K562 (cell line): ENCODE data around the gene EHD2. TPM values are rescaled to one million over a fixed set of nuclear protein-coding genes. Genes with fewer than 3 reads are reported as not detected.

ENCODE experiments used
- ATAC-seq: fragments of 200-7000 bp; cut with Tn5 transposase; 3 replicates; pipeline ENCODE4 v1.9.1; 2020; ENCODE audit warnings: moderate library complexity
- BruUV-seq: library from RNA; stranded (reverse); fragments of 400-500 nt; replicated peaks from 2 replicates; lab custom pipeline; 2021; lab: Mats Ljungman, UMichigan
- CTCF ChIA-PET: fragments of 300-600 bp; formaldehyde crosslinking; extraction: SDS; loops from one replicate; lab custom pipeline; 2021; ENCODE audit warnings: low intra/inter-chr PET ratio; lab: Yijun Ruan, JAX
- POLR2A ChIA-PET: fragments of 300-600, 350-650 bp; sonication (Branson Sonifier 250); formaldehyde crosslinking; extraction: SDS; loops from one replicate; lab custom pipeline; 2021; ENCODE audit warnings: antibody characterized with exemption, inconsistent platforms; lab: Yijun Ruan, JAX
- DNase-seq, 4 experiments: peaks; one replicate each; pipeline versions ENCODE4 v3.0.0 to v3.0.0-alpha.2; 2011 to 2018; ENCODE audit warnings: low spot score in 3 of 4, mixed read lengths in 3 of 4; ENCODE audit errors: extremely low read depth in 1 of 4
- FAIRE-seq: peaks from 2 replicates; lab custom pipeline; 2011; peaks lifted over from hg19 to GRCh38; lab: Jason Lieb, UNC
- H2AFZ ChIP-seq: 2 replicates; pipeline ENCODE4 v1.6.0; 2011; ENCODE audit warnings: low read depth, low read length, control low read depth, inconsistent platforms
- H3K27ac ChIP-seq: fragments of 200-600 bp; 3 replicates; pipeline ENCODE4 v1.8.0; 2011; ENCODE audit warnings: low read depth, mild to moderate bottlenecking, control low read depth, inconsistent platforms, low read length, moderate library complexity, mixed read lengths; ENCODE audit errors: extremely low read depth
- H3K27me3 ChIP-seq, 2 experiments: fragments of 300-600 bp in 1 of 2; 2 replicates in 1 of 2; 3 replicates in 1 of 2; pipeline versions ENCODE4 v1.6.0 to v1.8.0; 2011; ENCODE audit warnings: inconsistent platforms in 2 of 2, low read length in 2 of 2, mild to moderate bottlenecking in 1 of 2, mixed read lengths in 1 of 2, moderate library complexity in 1 of 2; ENCODE audit not compliant: control insufficient read depth in 2 of 2, insufficient read depth in 2 of 2
- H3K36me3 ChIP-seq: fragments of 300-600 bp; 3 replicates; pipeline ENCODE4 v1.8.0; 2011; ENCODE audit warnings: mild to moderate bottlenecking, low read length, inconsistent platforms; ENCODE audit not compliant: control insufficient read depth, insufficient read depth
- H3K4me1 ChIP-seq, 2 experiments: fragments of 200-600 bp in 1 of 2; replicated peaks in 1 of 2; 2 replicates in 1 of 2; 3 replicates in 1 of 2; pipeline versions ENCODE4 v1.5.1 to v1.8.0; 2011; ENCODE audit warnings: inconsistent platforms in 2 of 2, low read length in 2 of 2, mild to moderate bottlenecking in 1 of 2, mixed read lengths in 1 of 2, moderate library complexity in 1 of 2; ENCODE audit not compliant: control insufficient read depth in 2 of 2, insufficient read depth in 2 of 2
- H3K4me2 ChIP-seq: 2 replicates; pipeline ENCODE4 v1.6.1; 2011; ENCODE audit warnings: low read length, control low read depth, inconsistent platforms, mixed read lengths; ENCODE audit not compliant: insufficient read depth
- H3K4me3 ChIP-seq: fragments of 200-600 bp; sonication (generic), shearing (Covaris generic); 2 replicates; pipeline ENCODE4 v1.5.1; 2016; ENCODE audit warnings: control low read depth, inconsistent platforms
- H3K79me2 ChIP-seq: fragments of 200-600 bp; 3 replicates; pipeline ENCODE4 v1.8.0; 2011; ENCODE audit warnings: low read length, inconsistent platforms; ENCODE audit not compliant: control insufficient read depth, insufficient read depth
- H3K9ac ChIP-seq, 2 experiments: 2 replicates each; pipeline versions ENCODE4 v1.6.0 to v1.6.1; 2011; ENCODE audit warnings: low read depth in 2 of 2, low read length in 2 of 2, control low read depth in 1 of 2, inconsistent platforms in 1 of 2, mild to moderate bottlenecking in 1 of 2, mixed read lengths in 1 of 2; ENCODE audit not compliant: insufficient read depth in 1 of 2
- H3K9me1 ChIP-seq: one replicate; pipeline ENCODE4 v1.6.0; 2011; ENCODE audit warnings: inconsistent platforms, mild to moderate bottlenecking, low read length, moderate library complexity; ENCODE audit not compliant: control insufficient read depth, insufficient read depth
- H3K9me3 ChIP-seq: replicated peaks from 2 replicates; pipeline ENCODE4 v1.5.1; 2011; ENCODE audit warnings: low read depth, low read length, inconsistent platforms; ENCODE audit not compliant: control insufficient read depth, insufficient read depth
- H4K20me1 ChIP-seq: replicated peaks from 2 replicates; pipeline ENCODE4 v1.6.1; 2011; ENCODE audit warnings: low read length, inconsistent platforms, mixed read lengths; ENCODE audit not compliant: control insufficient read depth, insufficient read depth
- C11orf30 ChIP-seq: fragments of 450-650 bp; IDR thresholded peaks from 2 replicates; pipeline ENCODE4 v1.6.1; 2016; ENCODE audit warnings: low read depth, mild to moderate bottlenecking
- GTF2E2 ChIP-seq: fragments of 200-800 bp; sonication (Bioruptor generic); IDR thresholded peaks from 2 replicates; pipeline ENCODE4 v1.6.1; 2016; ENCODE audit warnings: missing genetic modification characterization, missing compliant biosample characterization
- HNRNPUL1 ChIP-seq: fragments of 200-400 bp; formaldehyde crosslinking; IDR thresholded peaks from 2 replicates; pipeline ENCODE4 v1.6.1; 2017; ENCODE audit warnings: low read length
- IRF2 ChIP-seq: sonication (generic); formaldehyde crosslinking; IDR thresholded peaks from 2 replicates; pipeline ENCODE4 v1.8.1; 2022; ENCODE audit warnings: mild to moderate bottlenecking, missing genetic modification reagents
- NBN ChIP-seq: fragments of 450-650 bp; IDR thresholded peaks from 2 replicates; pipeline ENCODE4 v1.6.1; 2016; ENCODE audit warnings: low read depth, mild to moderate bottlenecking
- POLR2A ChIP-seq: fragments of 450-650 bp; conservative IDR thresholded peaks from 2 replicates; pipeline ENCODE4 v1.6.1; 2016
- RCOR1 ChIP-seq, 2 experiments: IDR thresholded peaks; 2 replicates each; pipeline ENCODE4 v1.6.1; 2012; ENCODE audit warnings: low read depth in 2 of 2, low read length in 2 of 2, borderline replicate concordance in 1 of 2, improper control_type of control experiment in 1 of 2
- RNF2 ChIP-seq: sonication (generic); IDR thresholded peaks from 2 replicates; pipeline ENCODE4 v1.6.1; 2016
- SPI1 ChIP-seq: IDR thresholded peaks from 2 replicates; pipeline ENCODE4 v1.6.1; 2011; ENCODE audit warnings: low read depth, low read length, control low read depth, borderline replicate concordance
- SUPT5H ChIP-seq: fragments of 450-650 bp; IDR thresholded peaks from 2 replicates; pipeline ENCODE4 v1.6.1; 2016
- ZNF436 ChIP-seq: fragments of 250-450, 450-650 bp; sonication (Bioruptor Pico); formaldehyde crosslinking; IDR thresholded peaks from 2 replicates; pipeline ENCODE4 v1.7.0; 2020; ENCODE audit warnings: mild to moderate bottlenecking
- ZNF551 ChIP-seq: fragments of 250-450 bp; sonication (Bioruptor Pico); IDR thresholded peaks from 2 replicates; pipeline ENCODE4 v1.5.0; 2021; ENCODE audit warnings: mild to moderate bottlenecking, moderate library complexity
- WGBS: fragments of 100-300 bp; shearing (Covaris generic); methylation state at CpG from one replicate; pipeline ENCODE4 v1.1.6; 2016; ENCODE audit warnings: low coverage, mixed read lengths; ENCODE audit not compliant: insufficient coverage; ENCODE audit errors: missing lambda C conversion rate; 5-methylcytosine and 5-hydroxymethylcytosine counted together
- in situ Hi-C: fragments of 300-500 bp; cut with MboI; formaldehyde crosslinking; loops from 4 replicates; pipeline ENCODE4 v1.15.0; 2018; ENCODE audit warnings: inconsistent platforms, mixed read lengths
- intact Hi-C: fragments of 100-400 bp; cut with micrococcal nuclease; formaldehyde crosslinking; loops from 2 replicates; pipeline ENCODE4 v1.14.2; 2022
- polyA plus RNA-seq, 8 experiments: library from polyadenylated mRNA; depleted of rRNA in 4 of 8; stranded (reverse) in 5 of 8; unstranded in 3 of 8; fragments of >200 nt; fragmentation: Nextera tagmentation in 2 of 8; fragmentation: Illumina TruSeq in 1 of 8; extraction: Ambion mirVana in 2 of 8; extraction: Trizol in 1 of 8; gene quantifications; 2 replicates each; pipeline versions ENCODE4 v1.2.1 to v1.2.3, GENCODE V29; 2011 to 2014; ENCODE audit warnings: inconsistent platforms in 1 of 8, missing spikeins in 1 of 8
- total RNA-seq, 7 experiments: library from RNA; depleted of rRNA in 6 of 7; stranded (reverse); fragments of >200 nt in 6 of 7; fragmentation: Illumina TruSeq in 2 of 7; extraction: Trizol in 2 of 7; gene quantifications; 2 replicates each; pipeline versions ENCODE4 v1.2.1 to v1.2.3, GENCODE V29; 2011 to 2021; ENCODE audit warnings: low replicate concordance in 1 of 7
- TF ChIP-seq, protein P1 (sequence below): fragments of 450-650 bp; IDR thresholded peaks from 2 replicates; pipeline ENCODE4 v1.6.1; 2017; ENCODE audit warnings: mild to moderate bottlenecking, moderate library complexity

The EHD2 gene
- total and polyA plus RNA-seq, 9 of the 15 experiments (the other 6 are each of a cell fraction or from before 2014, with no cell fraction given): 1.7 to 32.2 (median 3.0) TPM

DNA sequence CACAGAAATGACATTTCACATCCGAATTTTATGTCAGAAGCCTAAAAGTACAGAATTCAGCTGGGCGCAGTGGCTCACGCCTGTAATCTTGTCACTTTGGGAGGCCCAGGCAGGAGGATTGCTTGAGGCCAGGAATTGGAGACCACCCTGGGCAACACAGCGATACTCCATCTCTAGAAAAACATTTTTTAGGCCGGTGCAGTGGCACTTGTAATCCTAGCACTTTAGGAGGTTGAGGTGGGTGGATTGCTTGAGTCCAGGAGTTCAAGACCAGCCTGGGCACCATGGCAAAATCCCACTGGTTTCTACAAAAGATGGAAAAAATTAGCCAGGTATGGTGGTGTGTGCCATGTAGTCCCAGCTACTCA is 47.4 kb downstream of the EHD2 start:
- Histone ChIP-seq H3K27ac (no peak overlapping the region), H3K9ac (no peak overlapping the region), H3K4me3 (no peak overlapping the region), H3K36me3 (peaks cover 37% of the 10 kb centered on the region; the same call in 2 of the 3 replicates), H2AFZ (no peak overlapping the region), H3K4me1 (peaks cover 0 to 26% of the 10 kb centered on the region in 2 experiments; a peak in 2 of 5 replicates), H3K9me1 (no peaks in the 10 kb centered on the region), H4K20me1 (peaks cover 3% of the 10 kb centered on the region; the same call in 1 of the 2 replicates), H3K27me3 (no peaks in the 10 kb centered on the region), H3K9me3 (no peaks in the 10 kb centered on the region), H3K79me2 (no peaks in the 10 kb centered on the region), H3K4me2 (no peak overlapping the region)
- intact Hi-C loops (no loop called here), in situ Hi-C loops (no loop called here)
- TF ChIP-seq ZNF551 (no peak), RCOR1 (IDR thresholded peaks at IDR 0.05; ENCODE audit: borderline replicate concordance in 1 of 2, low read depth in 2 of 2, low read length in 2 of 2) (no peak), IRF2 (CRISPR knock-in tag) (no peak), ZNF436 (CRISPR knock-in tag) (no peak), C11orf30 (no peak), SUPT5H (0 out of 2 replicates have a peak, but pooled peaks have one; percentile 20), POLR2A (peak; percentile 8; the same call in 1 of the 2 replicates), HNRNPUL1 (no peak), GTF2E2 (tag) (no peak), RNF2 (no peak), SPI1 (no peak), NBN (no peak)
- TF ChIP-seq, protein P1, sequence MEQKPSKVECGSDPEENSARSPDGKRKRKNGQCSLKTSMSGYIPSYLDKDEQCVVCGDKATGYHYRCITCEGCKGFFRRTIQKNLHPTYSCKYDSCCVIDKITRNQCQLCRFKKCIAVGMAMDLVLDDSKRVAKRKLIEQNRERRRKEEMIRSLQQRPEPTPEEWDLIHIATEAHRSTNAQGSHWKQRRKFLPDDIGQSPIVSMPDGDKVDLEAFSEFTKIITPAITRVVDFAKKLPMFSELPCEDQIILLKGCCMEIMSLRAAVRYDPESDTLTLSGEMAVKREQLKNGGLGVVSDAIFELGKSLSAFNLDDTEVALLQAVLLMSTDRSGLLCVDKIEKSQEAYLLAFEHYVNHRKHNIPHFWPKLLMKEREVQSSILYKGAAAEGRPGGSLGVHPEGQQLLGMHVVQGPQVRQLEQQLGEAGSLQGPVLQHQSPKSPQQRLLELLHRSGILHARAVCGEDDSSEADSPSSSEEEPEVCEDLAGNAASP: no peak
- POLR2A ChIA-PET: interaction anchor here (1.1 to 1.6 kb wide), 2 partner anchors 12 to 15 kb away, joined by 3 to 7 read pairs; partner anchors contain the start of gene NOP53
- ATAC-seq (no peak), FAIRE-seq (no peak), DNase-seq (no peak)
- WGBS: 67% methylated on average over 5 of the region's 5 CpGs
- no TSS peak for BruUV-seq
- CTCF ChIA-PET: no interaction called here
